GM06990 (cell line): ENCODE data around the gene TMEM94.

Experiments
- DNase-seq: peaks from one replicate; pipeline ENCODE4 v3.0.0-alpha.2; 2011; ENCODE audit not compliant: insufficient read length; ENCODE audit errors: extremely low read depth
- H3K27me3 ChIP-seq: replicated peaks from 2 replicates; pipeline ENCODE4 v1.6.0; 2011; ENCODE audit warnings: low read length; ENCODE audit not compliant: control insufficient read depth, insufficient read depth
- H3K36me3 ChIP-seq: 2 replicates; pipeline ENCODE4 v1.5.1; 2011; ENCODE audit warnings: low read length; ENCODE audit not compliant: control insufficient read depth, insufficient read depth
- H3K4me3 ChIP-seq: replicated peaks from 2 replicates; pipeline ENCODE4 v1.5.1; 2011; ENCODE audit warnings: low read depth, mild to moderate bottlenecking, control low read depth, low read length
- TF ChIP-seq, protein P1 (sequence below): IDR thresholded peaks from 2 replicates; pipeline ENCODE4 v1.5.1; 2011; ENCODE audit warnings: low read length, control low read depth, mild to moderate bottlenecking, inconsistent platforms; ENCODE audit not compliant: insufficient read depth, poor library complexity, severe bottlenecking

The TMEM94 gene

DNA sequence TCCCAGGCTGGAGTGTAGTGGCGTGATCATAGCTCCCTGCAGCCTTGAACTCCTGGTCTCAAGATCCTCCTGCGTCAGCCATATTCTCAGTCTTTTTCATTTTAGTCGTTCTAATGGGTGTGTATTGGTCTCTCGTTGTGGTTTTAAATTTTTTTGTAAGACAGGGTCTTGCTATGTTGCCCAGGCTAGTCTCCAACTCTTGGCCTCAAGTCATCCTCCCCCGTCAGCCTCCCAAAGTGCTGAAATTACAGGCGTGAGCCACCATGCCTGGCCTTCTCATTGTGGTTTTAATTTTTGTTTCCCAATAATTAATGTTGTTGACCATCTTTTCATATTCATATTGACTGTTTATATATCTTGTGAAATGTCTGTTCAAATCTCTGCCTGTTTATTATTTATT lies 8.6 kb downstream of the TMEM94 start:
- DNase-seq: no peak
- TF ChIP-seq, protein P1, sequence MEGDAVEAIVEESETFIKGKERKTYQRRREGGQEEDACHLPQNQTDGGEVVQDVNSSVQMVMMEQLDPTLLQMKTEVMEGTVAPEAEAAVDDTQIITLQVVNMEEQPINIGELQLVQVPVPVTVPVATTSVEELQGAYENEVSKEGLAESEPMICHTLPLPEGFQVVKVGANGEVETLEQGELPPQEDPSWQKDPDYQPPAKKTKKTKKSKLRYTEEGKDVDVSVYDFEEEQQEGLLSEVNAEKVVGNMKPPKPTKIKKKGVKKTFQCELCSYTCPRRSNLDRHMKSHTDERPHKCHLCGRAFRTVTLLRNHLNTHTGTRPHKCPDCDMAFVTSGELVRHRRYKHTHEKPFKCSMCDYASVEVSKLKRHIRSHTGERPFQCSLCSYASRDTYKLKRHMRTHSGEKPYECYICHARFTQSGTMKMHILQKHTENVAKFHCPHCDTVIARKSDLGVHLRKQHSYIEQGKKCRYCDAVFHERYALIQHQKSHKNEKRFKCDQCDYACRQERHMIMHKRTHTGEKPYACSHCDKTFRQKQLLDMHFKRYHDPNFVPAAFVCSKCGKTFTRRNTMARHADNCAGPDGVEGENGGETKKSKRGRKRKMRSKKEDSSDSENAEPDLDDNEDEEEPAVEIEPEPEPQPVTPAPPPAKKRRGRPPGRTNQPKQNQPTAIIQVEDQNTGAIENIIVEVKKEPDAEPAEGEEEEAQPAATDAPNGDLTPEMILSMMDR: no peak
- no peak overlapping the region for H3K4me3 ChIP-seq
- no peaks in the 10 kb centered on the region; the same call in 1 of the 2 replicates for H3K36me3 ChIP-seq
- no peaks in the 10 kb centered on the region for H3K27me3 ChIP-seq

DNA sequence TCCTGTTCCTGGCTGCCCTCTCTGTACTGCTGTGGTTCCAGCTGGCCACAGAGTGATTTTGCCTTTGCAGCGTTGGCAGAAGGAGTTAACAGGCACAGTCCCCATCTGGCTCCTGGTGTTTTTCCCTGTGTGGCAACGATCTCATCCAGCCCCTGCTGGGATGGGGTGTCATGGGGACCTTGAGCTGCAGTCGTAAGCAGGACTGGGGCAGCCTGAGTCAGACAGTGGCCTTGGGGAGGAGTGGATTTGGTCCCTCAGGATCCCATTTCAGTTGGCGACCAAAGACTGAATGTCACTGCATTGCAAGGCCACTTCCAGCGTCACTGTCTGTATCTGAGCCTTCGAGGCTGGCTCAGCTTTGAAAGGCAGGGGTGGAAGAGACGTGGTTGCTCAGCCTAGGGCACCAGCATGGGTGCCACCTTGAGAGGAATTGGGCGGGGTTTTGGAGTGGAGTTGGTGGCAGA lies 11.9 kb downstream of the TMEM94 start:
- Histone ChIP-seq H3K27me3 (no peaks in the 10 kb centered on the region), H3K4me3 (no peak overlapping the region), H3K36me3 (peaks cover 4% of the 10 kb centered on the region)
- TF ChIP-seq, protein P1: no peak
- DNase-seq: no peak

DNA sequence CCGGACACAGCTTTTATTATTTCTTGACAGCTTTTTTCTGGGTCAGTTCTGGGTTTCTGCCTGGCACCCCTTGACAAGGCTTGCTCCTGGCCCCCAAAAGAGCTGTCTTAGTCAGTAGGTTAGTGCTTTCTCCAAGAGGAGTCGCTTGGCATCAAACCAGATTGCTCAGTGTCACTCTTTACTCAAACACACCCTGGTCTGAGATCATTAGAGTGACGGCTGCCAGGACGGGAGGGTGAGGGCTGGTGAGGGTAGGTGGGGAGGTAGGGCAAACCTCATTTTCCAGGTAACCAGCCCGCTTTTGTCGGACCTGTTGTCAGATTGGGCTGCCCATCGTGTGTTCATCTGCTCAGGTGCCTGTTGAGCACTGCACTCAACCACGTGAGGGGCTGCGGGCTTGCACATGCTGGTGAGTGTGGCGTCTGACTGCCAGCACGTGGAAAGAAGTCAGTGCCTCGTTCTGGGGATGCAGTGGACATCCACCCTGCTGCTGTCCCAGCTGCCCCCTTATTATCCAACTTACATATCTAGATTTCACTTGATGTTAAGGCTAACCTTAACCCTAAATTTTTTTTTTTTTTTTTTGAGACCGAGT lies 12.4 kb downstream of the TMEM94 start:
- H3K36me3 ChIP-seq: peaks cover 4% of the 10 kb centered on the region
- H3K27me3 ChIP-seq: no peaks in the 10 kb centered on the region
- no peak overlapping the region for H3K4me3 ChIP-seq
- TF ChIP-seq, protein P1: no peak
- no peak for DNase-seq

DNA sequence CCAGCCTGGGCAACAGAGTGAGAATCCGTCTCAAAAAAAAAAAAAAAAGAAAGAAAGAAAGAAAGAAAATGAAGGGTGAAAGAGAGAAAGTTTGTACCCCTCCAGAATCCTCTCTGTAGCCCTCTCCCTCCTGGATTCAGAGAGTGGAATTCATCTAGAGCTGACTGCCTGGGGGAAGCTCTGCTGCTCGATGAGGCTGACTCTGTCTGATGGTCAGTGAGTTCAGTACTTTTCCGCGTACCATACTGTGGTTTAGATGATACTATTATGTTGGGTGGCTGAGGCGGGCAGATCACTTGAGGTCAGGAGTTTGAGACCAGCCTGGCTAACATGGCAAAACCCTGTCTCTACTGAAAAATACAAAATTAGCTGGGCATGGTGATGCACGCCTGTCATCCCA lies 14.8 kb downstream of the TMEM94 start:
- Histone ChIP-seq H3K27me3 (no peaks in the 10 kb centered on the region), H3K4me3 (no peak overlapping the region), H3K36me3 (peaks cover 10% of the 10 kb centered on the region)
- TF ChIP-seq, protein P1: no peak
- DNase-seq: no peak

DNA sequence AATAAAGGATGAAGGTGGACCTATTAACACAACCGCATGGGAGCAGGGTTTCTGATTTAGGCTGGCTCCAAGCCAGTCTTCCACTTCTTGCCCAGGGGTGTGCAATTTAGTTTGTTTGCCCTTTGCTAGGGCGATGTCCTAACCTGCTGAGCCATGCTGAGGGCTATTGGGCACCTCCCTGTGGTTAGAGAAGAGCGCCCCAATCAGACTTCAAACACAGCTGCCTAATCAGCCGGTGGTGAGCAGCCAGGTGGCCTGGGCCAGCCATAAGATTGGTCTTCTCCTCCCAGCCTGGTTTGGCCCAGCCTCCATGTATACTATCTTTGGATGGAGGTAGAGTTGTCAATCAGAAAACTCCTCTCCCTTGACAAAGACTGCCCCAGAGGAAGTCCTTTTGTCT lies 15.7 kb downstream of the TMEM94 start:
- no peak overlapping the region for H3K4me3 ChIP-seq
- TF ChIP-seq, protein P1: no peak
- DNase-seq: no peak
- H3K36me3 ChIP-seq: peaks cover 10% of the 10 kb centered on the region
- H3K27me3 ChIP-seq: no peaks in the 10 kb centered on the region

DNA sequence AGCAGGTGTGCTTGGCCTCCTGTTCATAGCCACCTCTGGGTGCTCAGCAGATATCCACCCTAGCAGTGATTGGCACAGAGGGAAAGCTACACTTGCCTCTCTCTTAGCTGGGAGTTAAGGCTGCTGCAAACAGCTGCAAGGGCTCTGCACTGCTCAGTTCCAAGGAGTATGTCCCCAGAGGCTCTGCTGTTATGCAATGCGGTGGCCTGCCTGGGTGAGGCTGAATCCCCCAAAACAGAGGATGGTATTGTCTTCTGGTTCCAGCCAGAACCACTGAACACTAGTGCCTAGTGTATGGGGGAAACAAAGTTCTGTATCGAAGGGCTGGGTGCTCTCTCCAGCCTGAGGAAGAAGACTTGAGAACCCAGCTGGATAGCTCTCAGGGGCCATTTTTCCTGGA lies 16.8 kb downstream of the TMEM94 start:
- DNase-seq: no peak
- H3K36me3 ChIP-seq: peaks cover 10% of the 10 kb centered on the region

More for the DNA sequence above, 16.8 kb downstream of the TMEM94 start:
- TF ChIP-seq, protein P1: no peak
- H3K27me3 ChIP-seq: no peaks in the 10 kb centered on the region
- H3K4me3 ChIP-seq: no peak overlapping the region
